A673 (cell line): ENCODE data around the gene SYNPO.

Experiments
- CTCF ChIP-seq: fragments of 300-800, 200-600 bp; sonication (generic); conservative IDR thresholded peaks from 2 replicates; pipeline ENCODE4 v1.5.1; 2017; ENCODE audit warnings: low read depth, mild to moderate bottlenecking, antibody characterized with exemption, low read length, moderate library complexity, mixed read lengths
- EZH2 ChIP-seq: fragments of 200-600 bp; sonication (generic); IDR thresholded peaks from 2 replicates; pipeline ENCODE4 v1.6.1; 2017; ENCODE audit warnings: borderline replicate concordance, low read depth, mild to moderate bottlenecking, mixed read lengths, antibody characterized with exemption, low read length; ENCODE audit not compliant: poor library complexity, severe bottlenecking

DNA sequence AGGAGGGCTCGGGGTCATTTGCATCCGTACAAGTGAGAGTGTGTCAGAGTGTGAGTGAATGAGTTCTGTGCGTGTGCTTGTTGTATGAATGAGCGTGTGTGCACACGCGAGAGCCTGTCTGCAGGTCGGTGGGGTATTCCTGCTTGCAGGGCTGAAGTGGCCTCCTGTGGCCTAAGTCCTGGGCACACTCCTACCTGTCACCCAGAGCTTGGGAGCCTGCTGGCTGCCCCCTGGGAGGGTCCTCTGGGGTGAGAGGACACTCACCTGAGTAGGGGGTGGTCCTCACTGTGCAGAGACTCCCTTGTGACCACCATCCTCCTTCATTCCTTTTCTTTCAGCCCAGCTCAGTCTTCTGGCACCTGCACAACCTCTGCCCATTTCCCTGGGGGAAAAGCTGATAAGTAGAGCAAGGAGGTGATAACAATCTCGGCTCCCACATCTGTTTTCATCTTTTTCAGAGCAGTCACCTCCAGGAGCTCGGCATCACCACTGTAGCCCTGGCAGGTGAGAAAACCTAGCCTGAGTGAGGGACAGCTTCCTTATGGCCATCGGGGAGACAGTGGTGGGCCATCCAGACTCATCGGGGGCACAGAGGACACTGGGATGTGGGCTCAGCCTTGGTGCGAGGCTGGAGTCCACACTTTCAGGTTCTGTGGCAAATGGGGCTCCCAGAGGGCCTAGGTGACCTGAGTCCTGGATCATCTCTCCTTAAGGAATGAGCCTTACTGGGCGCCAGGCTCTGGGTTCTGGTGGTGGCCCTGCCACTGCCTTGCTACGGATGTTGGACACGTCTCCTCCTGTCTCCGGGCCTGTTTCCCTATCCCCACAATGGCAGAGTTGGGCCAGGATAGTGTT, 38.7 kb upstream of the SYNPO start:
- TF ChIP-seq CTCF: no peak
- no peak for TF ChIP-seq EZH2
